H1 (cell line): Measurements from ENCODE around the gene IL9R.
"Not testable (repeated sequence)": the region's sequence is repeated elsewhere in the genome, so short reads cannot be mapped to it uniquely, and the experiment has no call there.

Experiments used
- CTCF ChIP-seq, 3 experiments: IDR thresholded peaks; 1 replicate in 2 of 3; 2 replicates in 1 of 3; pipeline versions ENCODE4 v1.5.1 to v1.6.1; 2011; ENCODE audit warnings: low read length in 3 of 3, mild to moderate bottlenecking in 3 of 3, inconsistent platforms in 2 of 3, low read depth in 1 of 3, moderate library complexity in 1 of 3; ENCODE audit not compliant: insufficient read depth in 1 of 3; ENCODE audit errors: control extremely low read depth in 1 of 3
- EZH2 ChIP-seq: fragments of 200-600 bp; sonication (generic); IDR thresholded peaks from 2 replicates; pipeline ENCODE4 v1.7.1; 2012; ENCODE audit warnings: low read depth, mild to moderate bottlenecking, moderate library complexity, low read length, inconsistent platforms; ENCODE audit not compliant: severe bottlenecking
- POLR2A ChIP-seq, 2 experiments: IDR thresholded peaks; 1 replicate in 1 of 2; 2 replicates in 1 of 2; pipeline ENCODE4 v1.6.1; 2011; ENCODE audit warnings: low read depth in 2 of 2, low read length in 2 of 2, mild to moderate bottlenecking in 2 of 2; ENCODE audit errors: control extremely low read depth in 1 of 2
- RBBP5 ChIP-seq: IDR thresholded peaks from 2 replicates; pipeline ENCODE4 v1.7.1; 2012; ENCODE audit warnings: low read depth, mild to moderate bottlenecking, inconsistent platforms, low read length, moderate library complexity, borderline replicate concordance
- TF ChIP-seq, protein P1 (sequence below): IDR thresholded peaks from 2 replicates; pipeline ENCODE4 v1.6.1; 2012; ENCODE audit warnings: inconsistent platforms

DNA sequence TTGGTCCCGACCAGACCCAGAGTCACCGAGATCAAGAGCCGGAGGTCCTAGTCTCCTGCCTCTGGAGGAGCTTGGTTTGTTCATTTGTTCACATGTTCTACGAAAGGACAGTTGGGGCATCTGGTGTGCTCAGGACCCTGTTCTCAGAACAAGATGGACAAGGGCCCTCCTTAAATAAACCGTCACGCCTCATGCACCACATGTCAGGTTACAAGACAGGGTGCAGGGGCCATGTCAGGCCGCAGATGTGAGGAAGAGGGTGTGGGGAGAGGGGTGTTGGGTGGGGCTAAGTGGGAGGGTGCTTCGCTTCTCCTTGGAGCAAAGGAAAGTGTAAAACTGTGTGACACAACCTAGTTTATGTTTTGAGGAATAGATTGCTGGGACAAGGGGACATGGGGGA is 9.0 kb downstream of the IL9R start:
- TF ChIP-seq RBBP5; EZH2; CTCF (IDR thresholded peaks at IDR 0.05; ENCODE audit: control extremely low read depth in 1 of 3, insufficient read depth in 1 of 3, low read depth in 1 of 3, low read length in 3 of 3); POLR2A (IDR thresholded peaks at IDR 0.05; ENCODE audit: control extremely low read depth in 1 of 2, low read depth in 2 of 2, low read length in 2 of 2): not testable (repeated sequence)
- TF ChIP-seq, protein P1, sequence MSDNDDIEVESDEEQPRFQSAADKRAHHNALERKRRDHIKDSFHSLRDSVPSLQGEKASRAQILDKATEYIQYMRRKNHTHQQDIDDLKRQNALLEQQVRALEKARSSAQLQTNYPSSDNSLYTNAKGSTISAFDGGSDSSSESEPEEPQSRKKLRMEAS = not testable (repeated sequence)
